ENCODE measurements around the gene TNFRSF21.

The TNFRSF21 gene

GRCh38 chr6:47202644-47203205 lies 107.0 kb downstream of the TNFRSF21 start:
- no peaks in the 10 kb centered on the region for H3K36me3 Mint-ChIP-seq
- H3K4me3 Mint-ChIP-seq = no peak overlapping the region
- no peaks in the 10 kb centered on the region for H3K27me3 Mint-ChIP-seq
- peaks cover 15% of the 10 kb centered on the region for H3K4me1 Mint-ChIP-seq
- no peaks in the 10 kb centered on the region for H3K9me3 Mint-ChIP-seq
- no peak overlapping the region for H3K27ac Mint-ChIP-seq

DNA sequence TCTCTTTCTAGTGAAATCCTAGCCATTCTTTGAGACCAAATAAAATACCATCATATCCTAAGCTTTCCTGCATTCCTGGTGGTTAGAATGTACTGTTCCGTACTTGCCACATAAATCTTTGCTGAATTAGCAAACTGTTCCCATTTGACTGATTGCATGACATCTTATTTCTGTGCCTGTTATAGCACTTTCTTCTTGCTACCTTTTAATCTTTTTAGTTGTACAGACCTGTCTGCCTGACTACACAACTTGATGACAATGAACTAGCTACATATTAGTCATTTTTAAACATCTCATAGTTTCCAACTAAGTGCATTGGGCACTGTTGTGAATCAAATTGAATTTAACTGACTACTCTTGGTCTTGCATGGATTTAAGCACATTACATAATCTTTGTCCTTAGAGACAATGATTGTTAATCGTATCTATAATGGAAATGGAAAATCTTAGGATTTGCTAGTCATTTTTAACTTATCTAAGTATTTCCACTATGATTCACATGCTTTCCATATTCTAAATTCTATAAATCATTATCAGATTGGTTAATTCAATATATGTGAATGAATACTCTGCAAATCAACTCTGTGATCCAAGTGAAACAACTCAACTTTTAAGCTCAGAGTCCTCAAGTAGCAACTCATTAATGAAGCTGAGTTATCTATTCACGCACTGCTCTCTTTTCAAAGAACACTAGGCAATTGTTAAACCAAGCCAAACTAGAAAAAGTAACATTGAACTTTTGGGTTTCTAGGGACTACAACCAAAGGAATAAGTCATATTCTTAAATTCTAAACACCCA lies 109.0 kb downstream of the TNFRSF21 start:
- Mint-ChIP-seq H3K4me3 (no peak overlapping the region), H3K36me3 (no peaks in the 10 kb centered on the region), H3K4me1 (peaks cover 18% of the 10 kb centered on the region), H3K27me3 (no peaks in the 10 kb centered on the region), H3K27ac (no peak overlapping the region), H3K9me3 (no peaks in the 10 kb centered on the region)

DNA sequence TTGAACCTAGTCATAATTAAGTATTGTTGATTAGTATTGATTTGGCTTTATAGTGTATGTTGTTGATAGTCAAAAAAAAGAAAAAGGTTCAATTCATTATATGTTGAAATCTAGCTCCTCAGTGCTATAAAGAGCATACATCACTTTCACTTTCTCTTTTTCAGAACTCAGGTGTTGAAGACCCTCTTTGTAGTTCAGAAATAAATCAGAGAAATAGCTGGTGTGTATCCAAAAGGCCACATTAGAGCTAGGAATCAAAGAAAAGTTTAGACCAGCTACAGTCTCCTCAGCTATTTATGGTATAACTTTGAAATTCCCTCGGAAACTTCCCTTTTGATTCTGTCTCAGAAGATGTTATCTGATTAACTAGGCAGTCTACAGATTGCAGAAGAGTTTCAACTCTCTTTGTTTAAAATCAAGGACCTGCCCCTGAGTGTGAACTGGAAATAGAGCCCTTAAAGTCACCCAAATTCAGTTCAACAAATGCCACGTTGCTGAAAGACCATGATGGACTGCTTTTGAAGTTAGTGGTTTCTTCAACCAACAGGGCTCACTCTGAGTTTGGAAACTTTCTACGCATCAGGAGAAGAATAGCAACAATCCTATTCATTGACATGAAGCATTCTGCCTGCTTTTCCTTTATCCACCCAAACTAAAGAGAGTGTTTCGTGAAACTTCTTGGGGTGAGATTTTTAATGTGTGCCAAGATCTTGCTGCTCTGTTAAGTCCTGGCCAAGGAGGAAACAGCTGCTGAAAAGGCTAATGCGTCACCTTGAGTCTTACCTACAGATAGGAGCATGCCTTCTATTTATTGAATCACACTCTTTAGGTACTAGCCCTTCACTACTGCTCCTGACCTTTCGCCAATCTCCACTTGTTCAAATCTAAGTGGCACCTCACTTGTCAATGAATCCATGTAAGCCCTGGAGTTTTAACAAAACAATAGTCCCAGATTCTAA lies 111.7 kb downstream of the TNFRSF21 start:
- Mint-ChIP-seq H3K4me3 (peak overlapping the region; percentile 23), H3K4me1 (peaks cover 13% of the 10 kb centered on the region), H3K36me3 (no peaks in the 10 kb centered on the region), H3K9me3 (no peaks in the 10 kb centered on the region), H3K27me3 (no peaks in the 10 kb centered on the region), H3K27ac (no peak overlapping the region)

GRCh38 chr6:47196113-47196512 lies 113.6 kb downstream of the TNFRSF21 start:
- H3K4me3 Mint-ChIP-seq = no peak overlapping the region
- no peaks in the 10 kb centered on the region for H3K9me3 Mint-ChIP-seq
- no peaks in the 10 kb centered on the region for H3K36me3 Mint-ChIP-seq
- no peak overlapping the region for H3K27ac Mint-ChIP-seq
- H3K4me1 Mint-ChIP-seq = peaks cover 12% of the 10 kb centered on the region
- H3K27me3 Mint-ChIP-seq = no peaks in the 10 kb centered on the region

DNA sequence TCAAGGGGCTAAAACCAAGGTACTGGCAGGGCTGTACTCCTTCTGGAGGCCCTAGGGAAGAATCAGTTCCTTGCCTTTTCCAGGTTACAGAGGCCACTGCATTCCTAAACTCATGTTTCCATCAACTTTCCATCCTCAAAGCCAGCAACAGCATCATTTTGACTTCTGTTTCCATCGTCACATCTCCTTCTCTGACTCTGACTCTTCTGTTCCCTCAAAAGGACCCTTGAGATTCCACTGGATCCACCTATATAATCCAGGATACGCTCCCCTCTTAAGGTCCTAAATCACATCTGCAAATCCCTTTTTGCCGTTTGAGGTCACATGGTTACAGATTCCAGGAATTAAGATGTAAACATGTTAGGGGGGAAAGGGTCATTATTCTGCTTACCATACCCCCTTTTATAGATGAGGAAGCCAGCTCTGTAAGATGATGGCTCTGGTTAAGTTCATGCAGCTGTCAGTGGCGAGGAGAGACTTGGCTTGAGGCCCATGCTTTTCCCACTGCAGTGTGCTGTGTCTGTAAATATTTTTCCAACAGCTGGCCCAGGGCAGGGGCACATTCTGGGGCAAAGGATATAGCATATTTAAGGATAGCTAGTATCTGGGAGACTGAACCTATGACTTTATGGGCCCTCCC lies 114.6 kb downstream of the TNFRSF21 start:
- Mint-ChIP-seq H3K27ac (no peak overlapping the region), H3K36me3 (no peaks in the 10 kb centered on the region), H3K27me3 (no peaks in the 10 kb centered on the region), H3K4me1 (peaks cover 12% of the 10 kb centered on the region), H3K9me3 (no peaks in the 10 kb centered on the region), H3K4me3 (no peak overlapping the region)

GRCh38 chr6:47188588-47189021 lies 121.1 kb downstream of the TNFRSF21 start:
- Mint-ChIP-seq H3K27me3 (peaks cover 1% of the 10 kb centered on the region), H3K4me1 (no peaks in the 10 kb centered on the region), H3K36me3 (no peaks in the 10 kb centered on the region), H3K4me3 (no peak overlapping the region), H3K9me3 (no peaks in the 10 kb centered on the region), H3K27ac (no peak overlapping the region)

DNA sequence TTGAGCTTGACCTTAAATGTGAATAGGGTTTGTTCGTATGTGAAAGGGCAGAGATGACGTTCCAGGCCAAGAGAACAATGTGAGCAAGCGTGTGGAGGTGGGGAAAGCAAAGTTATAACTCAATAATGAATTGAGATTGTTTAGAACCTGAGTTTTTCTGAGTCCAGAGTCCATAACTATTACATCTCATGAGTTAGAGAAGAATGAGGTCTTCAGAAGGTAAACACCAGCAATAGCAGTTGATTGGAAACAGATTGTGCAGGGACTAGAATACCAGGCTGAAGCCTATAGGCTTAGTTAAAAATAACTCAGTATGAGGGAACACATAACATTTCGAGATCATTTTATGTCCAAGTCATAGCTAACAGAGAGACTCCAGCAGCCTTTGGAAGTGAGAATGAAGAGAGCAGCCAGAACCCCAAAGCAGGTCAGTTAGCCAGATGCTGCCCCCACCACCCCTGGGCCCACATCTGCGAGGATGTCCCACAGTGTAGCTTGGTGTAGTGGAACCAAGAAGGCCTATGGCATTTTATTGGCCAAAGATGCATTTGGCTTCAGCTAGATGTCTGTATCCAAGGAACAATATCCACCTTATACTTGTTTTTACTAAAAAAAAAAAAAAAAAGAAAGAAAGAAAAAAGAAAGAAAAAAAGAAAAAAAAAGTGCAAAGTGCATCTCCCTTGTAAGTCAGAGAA lies 121.7 kb downstream of the TNFRSF21 start:
- Mint-ChIP-seq H3K4me1 (no peaks in the 10 kb centered on the region), H3K9me3 (no peaks in the 10 kb centered on the region), H3K27me3 (peaks cover 1% of the 10 kb centered on the region), H3K4me3 (no peak overlapping the region), H3K36me3 (no peaks in the 10 kb centered on the region), H3K27ac (no peak overlapping the region)

DNA sequence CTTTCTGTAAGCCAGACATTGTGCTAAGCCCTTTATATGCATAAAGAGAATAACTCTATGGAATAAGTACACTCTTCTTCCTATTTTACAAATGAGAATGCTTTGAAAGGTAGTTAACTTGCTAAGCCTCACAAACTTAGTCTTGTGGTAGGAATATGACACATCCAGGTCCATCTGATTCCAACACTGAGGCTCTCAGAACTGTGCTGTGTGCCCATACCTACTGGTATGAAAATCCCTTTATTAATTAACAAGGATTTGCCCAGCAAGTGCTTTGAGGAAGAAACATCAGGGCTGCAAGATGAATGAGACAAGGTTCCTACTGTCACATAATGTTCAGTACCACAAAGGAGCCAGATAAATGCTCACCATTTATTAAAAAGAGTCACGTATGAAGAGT lies 122.6 kb downstream of the TNFRSF21 start:
- Mint-ChIP-seq H3K27ac (no peak overlapping the region), H3K4me3 (no peak overlapping the region), H3K36me3 (no peaks in the 10 kb centered on the region), H3K4me1 (no peaks in the 10 kb centered on the region), H3K27me3 (peaks cover 1% of the 10 kb centered on the region), H3K9me3 (no peaks in the 10 kb centered on the region)

DNA sequence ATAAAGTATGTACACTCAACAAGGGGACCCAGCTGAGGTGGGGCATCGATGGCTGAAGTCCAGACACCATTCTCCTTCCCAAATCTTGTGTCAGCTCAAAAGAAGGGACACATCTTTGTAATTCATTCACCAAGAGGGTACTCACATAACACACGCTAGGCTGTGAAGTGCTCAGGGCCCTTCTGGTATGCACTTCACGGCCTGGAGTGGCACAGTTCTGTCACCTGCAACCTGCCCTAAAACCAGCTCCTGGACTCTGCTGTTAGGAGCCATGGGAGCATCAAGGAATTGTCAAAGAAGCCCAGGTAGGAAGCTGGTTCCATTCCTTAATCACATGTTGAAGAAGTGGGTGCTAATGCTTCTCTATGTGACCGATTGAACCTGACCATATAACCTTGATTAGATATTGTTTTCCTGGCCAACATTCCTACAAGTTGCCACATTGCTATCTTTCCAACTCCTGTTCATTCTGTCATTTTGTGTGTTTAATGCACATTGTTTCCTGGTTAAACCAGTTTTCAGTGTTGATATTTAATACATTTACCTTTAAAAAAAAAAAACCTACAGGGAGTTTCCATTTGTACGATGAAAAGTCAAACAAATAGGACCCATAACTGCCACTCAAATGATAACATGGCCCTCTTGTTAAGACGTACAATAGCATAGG lies 127.3 kb downstream of the TNFRSF21 start:
- Mint-ChIP-seq H3K4me1 (no peaks in the 10 kb centered on the region), H3K27me3 (no peaks in the 10 kb centered on the region), H3K27ac (no peak overlapping the region), H3K36me3 (no peaks in the 10 kb centered on the region), H3K9me3 (no peaks in the 10 kb centered on the region), H3K4me3 (no peak overlapping the region)

DNA sequence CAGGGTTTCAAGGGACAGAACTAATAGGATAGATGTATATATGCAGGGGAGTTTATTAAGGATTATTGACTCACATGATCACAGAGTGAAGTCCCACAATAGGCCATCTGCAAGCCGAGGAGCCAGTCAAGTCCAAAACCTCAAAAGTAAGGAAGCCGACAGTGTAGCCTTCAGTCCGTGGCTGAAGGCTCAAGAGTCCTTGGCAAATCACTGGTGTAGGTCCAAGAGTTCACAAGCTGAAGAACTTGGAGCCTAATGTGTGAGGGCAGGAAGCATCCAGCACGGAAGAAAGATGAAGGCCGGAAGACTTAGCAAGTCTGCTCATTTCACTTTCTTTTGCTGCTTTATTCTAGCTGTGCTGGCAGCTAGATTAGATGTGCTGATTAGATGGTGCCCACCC lies 128.0 kb downstream of the TNFRSF21 start:
- no peak overlapping the region for H3K4me3 Mint-ChIP-seq
- H3K27me3 Mint-ChIP-seq = no peaks in the 10 kb centered on the region
- H3K27ac Mint-ChIP-seq = no peak overlapping the region
- no peaks in the 10 kb centered on the region for H3K36me3 Mint-ChIP-seq
- no peaks in the 10 kb centered on the region for H3K4me1 Mint-ChIP-seq
- no peaks in the 10 kb centered on the region for H3K9me3 Mint-ChIP-seq

Data from activated naive CD4-positive, alpha-beta T cell treated with anti-CD3 and anti-CD28 coated beads, Interleukin-2, amount 50 U/mL, for 24 hours (primary cell).